Fibroblast of lung (primary cell): ENCODE measurements around the gene L3MBTL2. TPM values are rescaled to one million over a fixed set of nuclear protein-coding genes. Genes with fewer than 3 reads are reported as not detected.

ENCODE experiments used
- DNase-seq, 2 donors: peaks; one replicate each; pipeline versions ENCODE4 v3.0.0 to v3.0.0-alpha.2; 2010; ENCODE audit warnings: low read depth in 2 of 2
- H2AFZ ChIP-seq: 2 replicates; pipeline ENCODE4 v1.5.1; 2012; ENCODE audit warnings: low read length, control low read depth, inconsistent platforms
- H3K27ac ChIP-seq: 2 replicates; pipeline ENCODE4 v1.5.1; 2011; ENCODE audit warnings: low read length, control low read depth; ENCODE audit not compliant: insufficient read depth
- H3K27me3 ChIP-seq: 2 replicates; pipeline ENCODE4 v1.5.1; 2011; ENCODE audit warnings: mild to moderate bottlenecking, low read length; ENCODE audit not compliant: control insufficient read depth, insufficient read depth
- H3K36me3 ChIP-seq: 2 replicates; pipeline ENCODE4 v1.5.1; 2011; ENCODE audit warnings: low read length; ENCODE audit not compliant: control insufficient read depth, insufficient read depth
- H3K4me1 ChIP-seq: 2 replicates; pipeline ENCODE4 v1.5.1; 2011; ENCODE audit warnings: low read length; ENCODE audit not compliant: control insufficient read depth, insufficient read depth; ENCODE audit errors: extremely low read depth
- H3K4me2 ChIP-seq: 2 replicates; pipeline ENCODE4 v1.5.1; 2011; ENCODE audit warnings: low read length, control low read depth; ENCODE audit not compliant: insufficient read depth; ENCODE audit errors: extremely low read depth
- H3K4me3 ChIP-seq, 4 experiments: fragments of 200-600 bp in 1 of 4; sonication (generic) in 1 of 4; replicated peaks in 1 of 4; 2 replicates each; pipeline ENCODE4 v1.5.1; 2011 to 2016; ENCODE audit warnings: low read length in 4 of 4, low read depth in 3 of 4, mild to moderate bottlenecking in 3 of 4, control low read depth in 2 of 4, inconsistent platforms in 1 of 4, mixed read lengths in 1 of 4; ENCODE audit not compliant: insufficient read depth in 1 of 4; ENCODE audit errors: control extremely low read depth in 1 of 4
- H3K79me2 ChIP-seq: 2 replicates; pipeline ENCODE4 v1.5.1; 2012; ENCODE audit warnings: mild to moderate bottlenecking, low read length, inconsistent platforms; ENCODE audit not compliant: control insufficient read depth, insufficient read depth
- H3K9ac ChIP-seq: 2 replicates; pipeline ENCODE4 v1.5.1; 2011; ENCODE audit warnings: mild to moderate bottlenecking, low read length, control low read depth; ENCODE audit not compliant: insufficient read depth
- H3K9me3 ChIP-seq: 2 replicates; pipeline ENCODE4 v1.5.1; 2012; ENCODE audit warnings: low read depth, low read length; ENCODE audit not compliant: control insufficient read depth, insufficient read depth
- H4K20me1 ChIP-seq: 2 replicates; pipeline ENCODE4 v1.5.1; 2011; ENCODE audit warnings: low read length; ENCODE audit not compliant: control insufficient read depth, insufficient read depth; ENCODE audit errors: extremely low read depth
- EZH2 ChIP-seq: IDR thresholded peaks from 2 replicates; pipeline ENCODE4 v1.5.1; 2012; ENCODE audit warnings: low read length, control low read depth, mild to moderate bottlenecking; ENCODE audit errors: missing control alignments
- polyA plus RNA-seq, 2 donors: library from polyadenylated mRNA; depleted of rRNA in 1 of 2; stranded (reverse) in 1 of 2; unstranded in 1 of 2; fragments of >200 nt; gene quantifications; 2 replicates each; pipeline ENCODE4 v1.2.1, GENCODE V29; 2011 to 2012; ENCODE audit warnings: missing spikeins in 1 of 2
- total RNA-seq: library from RNA; depleted of rRNA; stranded (reverse); fragments of >200 nt; gene quantifications from 2 replicates; pipeline ENCODE4 v1.2.1, GENCODE V29; 2014
- TF ChIP-seq, protein P1 (sequence below), 2 donors: IDR thresholded peaks in 1 of 2; conservative IDR thresholded peaks in 1 of 2; 1 replicate in 1 of 2; 2 replicates in 1 of 2; pipeline ENCODE4 v1.5.1; 2011 to 2012; ENCODE audit warnings: low read length in 2 of 2, control low read depth in 1 of 2, inconsistent platforms in 1 of 2, low read depth in 1 of 2, mild to moderate bottlenecking in 1 of 2

Gene L3MBTL2
- total and polyA plus RNA-seq, 2 donors (not counting 1 experiment from before 2014, with no cell fraction given) = 16.0 to 19.3 TPM

DNA sequence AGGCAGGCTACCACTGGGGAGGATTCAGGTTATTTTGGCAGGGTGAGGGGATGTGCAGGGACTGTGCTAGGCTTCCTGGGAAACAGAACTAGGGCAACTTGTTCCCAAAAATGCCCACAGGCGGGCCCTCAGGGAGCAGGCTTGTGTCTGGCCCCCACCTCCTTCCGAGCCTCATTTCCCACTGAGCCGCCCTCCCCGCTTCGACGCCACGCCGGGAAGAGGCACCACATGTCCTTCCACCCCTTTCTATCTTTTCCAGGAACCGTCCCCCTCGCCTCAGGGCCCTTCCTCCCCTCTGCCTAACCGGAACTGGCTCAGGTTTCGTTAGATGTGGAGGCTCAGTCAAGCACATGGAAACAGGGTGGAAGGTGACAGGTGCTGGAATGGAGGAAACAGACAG lies 45.0 kb downstream of the L3MBTL2 start:
- H3K4me3 ChIP-seq = no peak overlapping the region
- TF ChIP-seq, protein P1, sequence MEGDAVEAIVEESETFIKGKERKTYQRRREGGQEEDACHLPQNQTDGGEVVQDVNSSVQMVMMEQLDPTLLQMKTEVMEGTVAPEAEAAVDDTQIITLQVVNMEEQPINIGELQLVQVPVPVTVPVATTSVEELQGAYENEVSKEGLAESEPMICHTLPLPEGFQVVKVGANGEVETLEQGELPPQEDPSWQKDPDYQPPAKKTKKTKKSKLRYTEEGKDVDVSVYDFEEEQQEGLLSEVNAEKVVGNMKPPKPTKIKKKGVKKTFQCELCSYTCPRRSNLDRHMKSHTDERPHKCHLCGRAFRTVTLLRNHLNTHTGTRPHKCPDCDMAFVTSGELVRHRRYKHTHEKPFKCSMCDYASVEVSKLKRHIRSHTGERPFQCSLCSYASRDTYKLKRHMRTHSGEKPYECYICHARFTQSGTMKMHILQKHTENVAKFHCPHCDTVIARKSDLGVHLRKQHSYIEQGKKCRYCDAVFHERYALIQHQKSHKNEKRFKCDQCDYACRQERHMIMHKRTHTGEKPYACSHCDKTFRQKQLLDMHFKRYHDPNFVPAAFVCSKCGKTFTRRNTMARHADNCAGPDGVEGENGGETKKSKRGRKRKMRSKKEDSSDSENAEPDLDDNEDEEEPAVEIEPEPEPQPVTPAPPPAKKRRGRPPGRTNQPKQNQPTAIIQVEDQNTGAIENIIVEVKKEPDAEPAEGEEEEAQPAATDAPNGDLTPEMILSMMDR (conservative IDR thresholded peaks at IDR 0.05 in 1 of 2, IDR thresholded peaks at IDR 0.05 in 1 of 2; ENCODE audit: low read depth in 1 of 2, low read length in 2 of 2) = no peak
- no peak for TF ChIP-seq EZH2
- H3K4me1 ChIP-seq = no peaks in the 10 kb centered on the region
- no peak for DNase-seq
- peaks cover 54% of the 10 kb centered on the region for H3K36me3 ChIP-seq
- H4K20me1 ChIP-seq = no peaks in the 10 kb centered on the region
- H3K9me3 ChIP-seq = no peaks in the 10 kb centered on the region
- H2AFZ ChIP-seq = no peak overlapping the region
- H3K9ac ChIP-seq = no peak overlapping the region
- no peak overlapping the region for H3K4me2 ChIP-seq
- no peaks in the 10 kb centered on the region for H3K79me2 ChIP-seq
- H3K27me3 ChIP-seq = no peaks in the 10 kb centered on the region
- H3K27ac ChIP-seq = no peak overlapping the region

DNA sequence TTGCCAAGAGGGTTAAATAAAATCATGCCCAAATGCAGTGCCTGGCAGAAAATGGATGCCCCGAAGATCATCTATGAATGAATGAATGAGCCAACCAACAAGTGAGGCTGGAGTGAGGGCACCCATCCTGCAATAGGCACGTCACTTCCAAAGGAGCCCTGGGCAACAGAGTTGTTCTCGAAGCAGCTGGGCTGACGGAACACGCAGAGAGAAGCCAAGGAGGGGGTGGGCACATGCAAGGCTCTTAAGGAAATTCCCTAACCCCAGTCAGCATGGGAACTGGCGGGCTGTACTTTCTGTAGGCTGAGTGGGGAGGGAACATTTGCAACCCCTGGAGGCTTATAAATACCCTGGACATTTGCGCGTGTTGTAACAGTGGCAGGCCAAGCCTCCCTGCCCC lies 47.3 kb downstream of the L3MBTL2 start:
- H3K4me2 ChIP-seq = no peak overlapping the region
- peaks cover 47% of the 10 kb centered on the region for H3K36me3 ChIP-seq
- no peaks in the 10 kb centered on the region for H3K4me1 ChIP-seq
- TF ChIP-seq, protein P1 (conservative IDR thresholded peaks at IDR 0.05 in 1 of 2, IDR thresholded peaks at IDR 0.05 in 1 of 2; ENCODE audit: low read depth in 1 of 2, low read length in 2 of 2) = no peak
- no peak for TF ChIP-seq EZH2
- H3K79me2 ChIP-seq = no peaks in the 10 kb centered on the region
- H3K9me3 ChIP-seq = no peaks in the 10 kb centered on the region
- no peaks in the 10 kb centered on the region for H4K20me1 ChIP-seq
- DNase-seq = no peak
- H3K27me3 ChIP-seq = no peaks in the 10 kb centered on the region
- H3K27ac ChIP-seq = no peak overlapping the region
- H3K4me3 ChIP-seq = no peak overlapping the region
- no peak overlapping the region for H3K9ac ChIP-seq
- no peak overlapping the region for H2AFZ ChIP-seq

DNA sequence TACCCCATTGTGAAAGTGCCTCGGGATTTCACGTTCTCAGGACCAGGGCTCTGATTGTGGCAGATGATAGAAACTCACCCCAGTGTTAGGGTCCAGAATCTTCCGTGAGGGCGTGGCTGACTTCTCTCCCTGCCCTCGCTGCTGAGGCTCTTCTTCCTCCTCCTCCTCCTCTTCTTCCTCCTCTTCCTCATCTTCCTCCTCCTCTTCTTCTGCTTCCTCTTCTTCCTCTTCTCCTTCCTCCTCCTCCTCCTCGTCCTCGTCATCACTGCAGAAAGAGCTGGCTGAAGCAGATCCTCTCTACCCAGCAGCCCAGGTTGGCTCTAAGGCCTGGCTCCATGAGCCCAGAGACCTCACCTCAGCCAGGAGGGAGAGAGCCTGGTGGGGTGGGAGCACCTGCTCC lies 49.1 kb downstream of the L3MBTL2 start:
- DNase-seq = no peak
- H3K36me3 ChIP-seq = peaks cover 44% of the 10 kb centered on the region
- no peaks in the 10 kb centered on the region for H3K27me3 ChIP-seq
- no peak overlapping the region for H2AFZ ChIP-seq
- no peaks in the 10 kb centered on the region for H4K20me1 ChIP-seq
- no peak overlapping the region for H3K9ac ChIP-seq
- H3K27ac ChIP-seq = no peak overlapping the region
- TF ChIP-seq EZH2 = no peak
- TF ChIP-seq, protein P1 (conservative IDR thresholded peaks at IDR 0.05 in 1 of 2, IDR thresholded peaks at IDR 0.05 in 1 of 2; ENCODE audit: low read depth in 1 of 2, low read length in 2 of 2) = no peak
- no peak overlapping the region for H3K4me2 ChIP-seq
- no peaks in the 10 kb centered on the region for H3K9me3 ChIP-seq
- H3K4me1 ChIP-seq = no peaks in the 10 kb centered on the region
- H3K79me2 ChIP-seq = peaks cover 3% of the 10 kb centered on the region
- H3K4me3 ChIP-seq = no peak overlapping the region
